ENCODE data around the gene CNPY1. TPM values are rescaled to one million over a fixed set of nuclear protein-coding genes. Genes with fewer than 3 reads are reported as not detected.

Gene CNPY1
- total RNA-seq, 1 donor from 2014 or later = not detected

DNA sequence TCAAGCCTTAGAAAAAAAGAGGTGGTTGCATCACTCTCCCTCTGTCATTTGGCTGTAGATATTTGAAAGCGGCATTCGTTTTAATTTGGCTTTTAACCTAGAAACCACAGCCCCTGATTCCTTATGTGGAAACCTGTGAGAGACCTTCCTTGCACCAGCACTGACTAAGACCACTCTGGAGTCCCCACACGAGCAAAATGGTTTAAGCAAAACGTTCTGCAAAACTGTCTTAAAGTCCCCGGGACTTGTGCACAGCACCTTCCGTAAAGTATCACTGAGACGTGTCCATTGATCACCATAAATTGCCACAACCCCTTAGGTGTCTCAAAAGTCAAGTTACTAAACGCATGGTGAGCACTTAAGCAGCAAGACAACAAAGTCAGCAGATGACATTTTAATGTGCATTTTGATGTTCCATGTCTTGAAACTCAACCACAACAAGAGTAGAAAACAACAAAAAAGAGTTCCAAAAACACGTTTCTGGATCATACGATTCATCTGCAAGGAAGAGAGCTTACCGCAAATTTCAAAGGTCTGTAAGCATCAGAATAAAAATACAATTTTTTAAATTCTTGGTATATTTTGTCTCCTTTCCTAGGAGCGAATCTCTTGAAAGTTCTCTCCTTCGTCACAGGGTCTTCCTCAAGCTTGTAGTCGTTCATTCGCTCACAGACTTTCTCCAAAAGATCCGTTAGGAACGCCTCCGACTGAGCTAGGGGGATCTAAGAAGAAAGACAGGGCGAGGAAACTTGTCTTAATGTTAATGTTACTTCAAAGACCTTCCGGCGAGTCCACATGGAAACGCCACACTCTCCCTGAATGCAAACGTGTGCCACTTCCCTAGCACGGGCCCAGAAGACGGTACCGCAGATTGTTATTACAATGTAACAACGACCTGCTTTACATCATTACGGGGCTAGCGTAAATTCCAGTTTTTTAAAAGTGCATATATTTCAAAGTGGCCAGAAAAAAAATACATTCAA lies 37.7 kb downstream of the CNPY1 start:
- Mint-ChIP-seq H3K27ac (ENCODE audit: unreplicated experiment) (no peak overlapping the region), H3K9me3 (ENCODE audit: unreplicated experiment) (no peaks in the 10 kb centered on the region), H3K4me3 (ENCODE audit: unreplicated experiment) (peak overlapping the region; percentile 63), H3K36me3 (ENCODE audit: unreplicated experiment) (no peaks in the 10 kb centered on the region), H3K27me3 (ENCODE audit: unreplicated experiment) (peaks cover 93% of the 10 kb centered on the region), H3K4me1 (ENCODE audit: unreplicated experiment) (peaks cover 11% of the 10 kb centered on the region)
- TF ChIP-seq, protein P1, sequence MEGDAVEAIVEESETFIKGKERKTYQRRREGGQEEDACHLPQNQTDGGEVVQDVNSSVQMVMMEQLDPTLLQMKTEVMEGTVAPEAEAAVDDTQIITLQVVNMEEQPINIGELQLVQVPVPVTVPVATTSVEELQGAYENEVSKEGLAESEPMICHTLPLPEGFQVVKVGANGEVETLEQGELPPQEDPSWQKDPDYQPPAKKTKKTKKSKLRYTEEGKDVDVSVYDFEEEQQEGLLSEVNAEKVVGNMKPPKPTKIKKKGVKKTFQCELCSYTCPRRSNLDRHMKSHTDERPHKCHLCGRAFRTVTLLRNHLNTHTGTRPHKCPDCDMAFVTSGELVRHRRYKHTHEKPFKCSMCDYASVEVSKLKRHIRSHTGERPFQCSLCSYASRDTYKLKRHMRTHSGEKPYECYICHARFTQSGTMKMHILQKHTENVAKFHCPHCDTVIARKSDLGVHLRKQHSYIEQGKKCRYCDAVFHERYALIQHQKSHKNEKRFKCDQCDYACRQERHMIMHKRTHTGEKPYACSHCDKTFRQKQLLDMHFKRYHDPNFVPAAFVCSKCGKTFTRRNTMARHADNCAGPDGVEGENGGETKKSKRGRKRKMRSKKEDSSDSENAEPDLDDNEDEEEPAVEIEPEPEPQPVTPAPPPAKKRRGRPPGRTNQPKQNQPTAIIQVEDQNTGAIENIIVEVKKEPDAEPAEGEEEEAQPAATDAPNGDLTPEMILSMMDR (IDR thresholded peaks at IDR 0.05) = no peak
- DNase-seq (ENCODE audit: extremely low spot score, unreplicated experiment) = no peak

DNA sequence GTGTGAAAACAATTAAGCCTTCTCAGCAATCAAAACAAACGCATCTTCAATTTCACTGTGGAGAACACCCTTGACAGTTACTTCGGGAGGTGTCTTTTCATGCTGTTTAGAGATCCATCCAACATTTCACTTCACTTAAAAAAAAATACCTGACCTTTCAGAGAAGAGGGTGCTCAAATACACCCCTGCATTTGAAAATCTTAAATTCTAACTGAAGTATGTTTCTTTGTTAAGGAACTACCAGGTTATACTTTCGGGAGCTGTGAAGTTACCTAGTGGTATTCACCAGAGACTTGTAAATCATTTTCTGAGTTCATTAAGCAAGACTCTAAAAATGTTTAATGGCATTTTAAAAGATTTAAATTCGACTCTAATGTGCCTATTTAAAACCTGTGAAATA lies 38.8 kb downstream of the CNPY1 start:
- Mint-ChIP-seq H3K4me3 (ENCODE audit: unreplicated experiment) (no peak overlapping the region), H3K9me3 (ENCODE audit: unreplicated experiment) (no peaks in the 10 kb centered on the region), H3K27ac (ENCODE audit: unreplicated experiment) (no peak overlapping the region), H3K27me3 (ENCODE audit: unreplicated experiment) (peaks cover 93% of the 10 kb centered on the region), H3K36me3 (ENCODE audit: unreplicated experiment) (no peaks in the 10 kb centered on the region), H3K4me1 (ENCODE audit: unreplicated experiment) (peaks cover 11% of the 10 kb centered on the region)
- DNase-seq (ENCODE audit: extremely low spot score, unreplicated experiment) = no peak
- TF ChIP-seq, protein P1 (IDR thresholded peaks at IDR 0.05) = no peak

DNA sequence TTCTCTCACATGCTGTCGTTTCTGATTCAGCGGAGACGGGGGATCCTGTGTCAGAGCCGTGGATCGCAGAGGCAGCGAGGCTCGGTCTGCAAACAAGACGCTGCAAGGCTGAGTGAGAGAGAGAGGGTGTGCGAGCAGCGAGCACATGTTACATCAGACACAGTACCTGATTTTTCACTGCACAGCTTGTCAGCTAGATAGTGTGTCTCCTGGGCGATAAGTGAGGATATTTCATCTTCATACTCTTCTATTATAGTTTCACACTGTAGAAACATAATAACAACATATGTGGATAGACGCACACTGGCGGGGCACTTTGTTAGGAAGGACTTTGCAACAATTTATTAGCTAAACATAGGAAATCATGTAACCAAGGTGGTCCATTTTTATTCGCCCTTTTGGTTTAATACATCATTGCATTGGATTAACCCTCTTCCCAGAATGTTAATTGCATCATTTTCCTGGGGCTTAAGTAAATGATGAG lies 39.5 kb downstream of the CNPY1 start:
- TF ChIP-seq, protein P1 (IDR thresholded peaks at IDR 0.05) = no peak
- Mint-ChIP-seq H3K4me3 (ENCODE audit: unreplicated experiment) (peak overlapping the region; percentile 37), H3K4me1 (ENCODE audit: unreplicated experiment) (peaks cover 11% of the 10 kb centered on the region), H3K36me3 (ENCODE audit: unreplicated experiment) (no peaks in the 10 kb centered on the region), H3K9me3 (ENCODE audit: unreplicated experiment) (no peaks in the 10 kb centered on the region), H3K27ac (ENCODE audit: unreplicated experiment) (no peak overlapping the region), H3K27me3 (ENCODE audit: unreplicated experiment) (peaks cover 91% of the 10 kb centered on the region)
- no peak for DNase-seq (ENCODE audit: extremely low spot score, unreplicated experiment)

DNA sequence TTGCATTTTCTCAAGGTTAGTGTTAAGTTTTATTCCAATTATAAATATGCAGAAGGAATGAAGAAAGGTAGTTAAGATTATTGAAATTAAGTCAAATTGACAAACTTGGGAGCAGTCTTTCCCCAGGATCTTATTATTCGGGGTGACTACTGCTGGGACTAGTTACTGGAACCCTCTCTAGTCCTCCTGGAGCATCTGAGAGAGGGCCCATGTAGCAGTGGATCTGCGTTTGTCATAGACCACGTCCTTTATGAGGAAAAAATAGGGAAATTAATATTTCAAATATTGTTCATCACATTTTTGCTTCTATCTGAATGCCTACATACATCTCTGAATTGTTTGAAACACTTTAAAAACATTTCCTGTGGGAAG lies 41.0 kb downstream of the CNPY1 start:
- Mint-ChIP-seq H3K9me3 (ENCODE audit: unreplicated experiment) (no peaks in the 10 kb centered on the region), H3K4me1 (ENCODE audit: unreplicated experiment) (peaks cover 11% of the 10 kb centered on the region), H3K36me3 (ENCODE audit: unreplicated experiment) (no peaks in the 10 kb centered on the region), H3K4me3 (ENCODE audit: unreplicated experiment) (no peak overlapping the region), H3K27ac (ENCODE audit: unreplicated experiment) (no peak overlapping the region), H3K27me3 (ENCODE audit: unreplicated experiment) (peaks cover 86% of the 10 kb centered on the region)
- TF ChIP-seq, protein P1 (IDR thresholded peaks at IDR 0.05) = no peak
- no peak for DNase-seq (ENCODE audit: extremely low spot score, unreplicated experiment)

DNA sequence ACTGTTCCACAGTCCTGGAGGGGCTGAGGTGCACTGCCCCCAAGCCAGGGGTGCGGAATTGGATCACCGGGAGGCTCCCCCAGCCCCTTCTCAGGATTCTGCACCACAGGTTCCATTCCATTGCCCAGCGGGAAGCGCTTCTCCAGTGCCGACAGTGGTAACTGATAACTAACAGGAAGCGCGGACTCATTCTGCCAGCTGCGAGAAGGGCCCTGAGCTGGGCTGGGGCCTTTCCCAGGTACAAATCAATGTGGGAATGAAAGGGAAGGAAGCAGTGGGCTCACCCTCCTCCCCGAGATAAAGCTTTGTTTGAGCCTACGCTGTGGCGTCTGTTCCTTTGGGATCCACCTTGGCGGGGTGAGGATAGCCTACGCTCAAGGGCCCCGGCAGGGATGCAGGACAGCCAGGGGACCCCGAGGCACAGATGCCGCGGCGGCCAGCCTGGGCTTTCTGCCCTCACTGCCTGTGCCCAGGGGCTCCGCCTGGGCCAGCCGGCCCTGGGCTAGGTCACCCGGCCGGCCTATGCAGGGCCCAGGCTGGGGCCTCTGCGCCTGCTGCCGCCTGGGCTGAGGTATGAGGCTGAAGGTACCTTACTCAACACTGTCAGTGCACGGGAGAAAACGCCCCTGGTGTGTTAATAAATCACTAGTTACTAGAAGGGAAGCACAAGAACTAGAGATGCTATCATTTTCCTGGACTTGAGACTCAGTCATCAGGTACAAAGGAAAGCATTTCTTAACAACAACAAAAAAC lies 49.0 kb downstream of the CNPY1 start:
- H3K27me3 Mint-ChIP-seq (ENCODE audit: unreplicated experiment) = peaks cover 37% of the 10 kb centered on the region

More for the DNA sequence above, 49.0 kb downstream of the CNPY1 start:
- TF ChIP-seq, protein P1 (IDR thresholded peaks at IDR 0.05) = no peak
- H3K4me3 Mint-ChIP-seq (ENCODE audit: unreplicated experiment) = no peak overlapping the region
- peak; percentile 81 for DNase-seq (ENCODE audit: extremely low spot score, unreplicated experiment)
- H3K9me3 Mint-ChIP-seq (ENCODE audit: unreplicated experiment) = no peaks in the 10 kb centered on the region
- no peaks in the 10 kb centered on the region for H3K4me1 Mint-ChIP-seq (ENCODE audit: unreplicated experiment)
- H3K36me3 Mint-ChIP-seq (ENCODE audit: unreplicated experiment) = no peaks in the 10 kb centered on the region
- no peak overlapping the region for H3K27ac Mint-ChIP-seq (ENCODE audit: unreplicated experiment)

All from osteocyte (in vitro differentiated cells).